T-helper 17 cell (primary cell): ENCODE results near the gene HERPUD2. TPM values are rescaled to one million over a fixed set of nuclear protein-coding genes. Genes with fewer than 3 reads are reported as not detected.

ENCODE experiments used
- ATAC-seq: fragments of 150-1000 bp; cut with Tn5 transposase; 2 replicates; pipeline ENCODE4 v1.10.0; 2021; ENCODE audit warnings: mild to moderate bottlenecking, moderate library complexity
- DNase-seq, 3 donors: peaks; one replicate each; pipeline versions ENCODE4 v3.0.0 to v3.0.0-alpha.2; 2020 to 2021
- H3K9me3 ChIP-seq: one replicate; pipeline ENCODE4 v1.7.0; 2013; ENCODE audit warnings: low read length, mild to moderate bottlenecking; ENCODE audit not compliant: control insufficient read depth, poor library complexity, severe bottlenecking
- H3K27ac Mint-ChIP-seq: one replicate; pipeline ENCODE4 v1.8.0; 2022; ENCODE audit warnings: mild to moderate bottlenecking, moderate library complexity, mixed read lengths
- H3K27me3 Mint-ChIP-seq: one replicate; pipeline ENCODE4 v1.8.0; 2022; ENCODE audit warnings: mixed read lengths
- H3K36me3 Mint-ChIP-seq: one replicate; pipeline ENCODE4 v1.8.0; 2022; ENCODE audit warnings: low read depth, mixed read lengths
- H3K4me1 Mint-ChIP-seq: one replicate; pipeline ENCODE4 v1.8.0; 2022; ENCODE audit warnings: mild to moderate bottlenecking, mixed read lengths
- H3K4me3 Mint-ChIP-seq: one replicate; pipeline ENCODE4 v1.8.0; 2022; ENCODE audit warnings: mild to moderate bottlenecking, moderate library complexity, mixed read lengths
- total RNA-seq, 4 donors: library from RNA in 2 of 4; stranded (reverse) in 2 of 4; gene quantifications; one replicate each; pipeline ENCODE4 v1.2.3 and lab custom pipeline; 2022 to 2026

The HERPUD2 gene
- total RNA-seq, 2 donors from 2014 or later: 98.3 to 101 TPM

DNA sequence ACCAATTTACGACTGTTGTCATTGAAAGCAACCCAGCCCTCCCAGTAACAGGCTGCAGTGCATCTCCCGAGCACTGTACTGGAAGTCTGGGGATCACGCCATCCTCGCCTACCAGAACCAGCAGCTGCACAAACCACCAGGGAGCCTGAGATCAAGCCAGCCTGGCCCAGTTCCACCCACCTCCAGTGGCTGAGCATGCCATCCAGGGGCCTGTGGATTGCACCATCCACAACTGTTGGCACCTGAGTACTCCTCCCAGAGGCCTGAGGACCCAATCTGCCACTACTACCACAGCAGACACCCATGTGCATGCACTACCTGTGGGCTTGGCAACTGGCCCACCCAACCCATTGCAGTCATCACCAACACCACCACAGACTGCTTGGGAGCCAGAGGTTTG, 44.2 kb downstream of the HERPUD2 start:
- Mint-ChIP-seq H3K27me3 (no peaks in the 10 kb centered on the region), H3K4me1 (peaks cover 56% of the 10 kb centered on the region), H3K4me3 (no peak overlapping the region), H3K27ac (no peak overlapping the region), H3K36me3 (peaks cover 12% of the 10 kb centered on the region)
- DNase-seq (no peak), ATAC-seq (no peak)
- no peaks in the 10 kb centered on the region for H3K9me3 ChIP-seq

DNA sequence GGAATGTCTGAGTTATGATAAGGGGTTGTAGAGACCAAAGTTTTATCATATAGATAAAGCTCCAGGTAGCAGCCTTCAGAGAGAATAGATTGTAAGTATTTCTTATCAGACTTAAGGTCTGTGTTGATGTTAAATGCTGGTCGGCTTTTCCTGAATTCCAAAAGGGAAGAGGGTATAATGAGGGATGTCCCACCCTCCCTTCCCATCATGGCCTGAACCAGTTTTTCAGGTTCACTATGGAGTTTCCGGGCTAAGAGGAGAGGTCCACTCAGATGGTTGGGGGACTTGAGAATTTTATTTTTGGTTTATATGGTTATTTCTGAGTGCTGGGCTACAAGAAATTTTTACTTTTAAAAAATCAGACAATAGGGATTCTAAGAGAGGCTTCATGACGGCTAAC, 45.2 kb downstream of the HERPUD2 start:
- H3K9me3 ChIP-seq: no peaks in the 10 kb centered on the region
- no peaks in the 10 kb centered on the region for H3K27me3 Mint-ChIP-seq
- ATAC-seq (no peak), DNase-seq (no peak)
- H3K36me3 Mint-ChIP-seq: peaks cover 10% of the 10 kb centered on the region
- peak overlapping the region; percentile 75 for H3K27ac Mint-ChIP-seq
- H3K4me3 Mint-ChIP-seq: no peak overlapping the region
- H3K4me1 Mint-ChIP-seq: peaks cover 51% of the 10 kb centered on the region

DNA sequence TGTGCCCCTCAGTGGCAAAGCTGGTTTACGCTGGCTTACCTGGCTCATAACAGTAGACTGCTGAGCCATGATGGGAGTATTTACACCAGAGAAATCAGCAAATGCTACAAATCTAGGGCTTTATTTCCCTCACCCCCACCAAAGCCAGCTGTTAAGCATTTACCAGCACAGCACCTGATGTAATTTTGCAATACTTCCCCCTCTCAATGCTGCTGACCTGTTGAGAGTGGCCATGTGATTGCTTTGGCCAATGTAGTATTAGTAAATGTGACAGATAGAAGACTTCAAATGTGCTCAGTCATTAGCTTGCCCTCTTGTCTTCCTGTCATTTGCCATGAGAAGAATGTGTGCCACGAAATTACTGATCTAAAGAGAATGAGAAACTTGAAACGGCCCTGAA, 46.6 kb downstream of the HERPUD2 start:
- H3K4me1 Mint-ChIP-seq: peaks cover 48% of the 10 kb centered on the region
- H3K9me3 ChIP-seq: no peaks in the 10 kb centered on the region
- H3K27me3 Mint-ChIP-seq: no peaks in the 10 kb centered on the region
- peaks cover 4% of the 10 kb centered on the region for H3K36me3 Mint-ChIP-seq
- no peak for ATAC-seq
- H3K4me3 Mint-ChIP-seq: no peak overlapping the region
- DNase-seq: no peak
- H3K27ac Mint-ChIP-seq: peak overlapping the region; percentile 75

DNA sequence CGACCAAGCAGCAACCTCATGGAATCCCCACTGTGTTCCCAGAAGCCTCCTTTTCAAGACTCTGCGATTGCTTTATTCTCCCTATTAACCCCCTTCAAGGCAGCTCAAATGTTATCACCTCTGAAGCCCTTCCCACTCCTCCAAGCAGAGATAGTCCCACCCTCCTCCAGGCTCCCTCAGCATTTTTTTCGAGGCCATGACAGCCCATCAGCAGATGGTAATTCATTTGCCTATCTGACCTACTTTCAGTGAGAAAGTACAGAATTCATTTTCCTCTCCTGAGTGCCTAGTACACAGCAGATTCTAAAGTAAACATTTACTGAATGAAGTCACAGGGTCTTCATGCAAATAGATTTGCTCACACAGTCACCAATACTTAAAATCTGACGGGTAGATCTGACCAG, 47.8 kb downstream of the HERPUD2 start:
- peak overlapping the region; percentile 25 for H3K4me3 Mint-ChIP-seq

DNA sequence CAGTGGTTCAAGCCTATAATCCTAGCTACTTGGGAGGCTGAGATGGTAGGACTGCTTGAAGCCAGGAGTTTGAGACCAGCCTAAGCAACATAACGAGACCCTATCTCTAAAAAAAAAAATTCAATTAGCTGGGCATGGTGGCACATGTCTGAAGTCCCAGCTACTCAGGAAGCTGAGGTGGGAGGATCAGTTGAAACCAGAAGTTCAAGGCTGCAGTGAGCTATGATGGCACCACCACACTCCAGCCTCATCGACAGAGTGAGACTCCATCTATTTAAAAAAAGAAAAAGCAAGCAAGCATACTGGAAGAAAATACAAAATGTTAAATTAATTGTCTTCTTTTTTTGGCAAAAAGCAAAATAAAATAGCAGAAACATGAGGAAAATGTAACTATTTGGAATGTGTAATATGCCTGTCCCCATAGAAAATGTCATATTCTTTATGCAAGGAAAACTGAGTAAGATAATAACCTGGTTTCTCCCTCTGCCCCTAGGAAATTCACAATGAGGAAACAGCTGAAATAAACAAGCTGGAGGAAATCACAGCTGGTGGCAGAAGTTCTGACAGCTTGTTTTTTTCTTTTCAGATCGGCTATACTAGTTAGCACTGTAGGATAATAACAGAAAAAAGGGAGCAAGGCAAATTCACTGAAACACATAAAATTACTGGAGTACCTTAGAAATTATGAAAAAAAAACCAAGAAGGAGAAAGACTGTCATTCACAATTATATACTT, 48.5 kb downstream of the HERPUD2 start:
- peak overlapping the region; percentile 33 for H3K4me3 Mint-ChIP-seq
- peaks cover 6% of the 10 kb centered on the region for H3K36me3 Mint-ChIP-seq
- H3K4me1 Mint-ChIP-seq: peaks cover 53% of the 10 kb centered on the region
- peak overlapping the region; percentile 43 for H3K27ac Mint-ChIP-seq
- DNase-seq (no peak), ATAC-seq (peak; percentile 47)
- H3K9me3 ChIP-seq: no peaks in the 10 kb centered on the region
- H3K27me3 Mint-ChIP-seq: no peaks in the 10 kb centered on the region

More for the DNA sequence above, 47.8 kb downstream of the HERPUD2 start:
- Mint-ChIP-seq H3K27ac (peak overlapping the region; percentile 43), H3K4me1 (peaks cover 48% of the 10 kb centered on the region), H3K27me3 (no peaks in the 10 kb centered on the region), H3K36me3 (peaks cover 6% of the 10 kb centered on the region)
- ATAC-seq: peak; percentile 38
- DNase-seq: no peak
- H3K9me3 ChIP-seq: no peaks in the 10 kb centered on the region

DNA sequence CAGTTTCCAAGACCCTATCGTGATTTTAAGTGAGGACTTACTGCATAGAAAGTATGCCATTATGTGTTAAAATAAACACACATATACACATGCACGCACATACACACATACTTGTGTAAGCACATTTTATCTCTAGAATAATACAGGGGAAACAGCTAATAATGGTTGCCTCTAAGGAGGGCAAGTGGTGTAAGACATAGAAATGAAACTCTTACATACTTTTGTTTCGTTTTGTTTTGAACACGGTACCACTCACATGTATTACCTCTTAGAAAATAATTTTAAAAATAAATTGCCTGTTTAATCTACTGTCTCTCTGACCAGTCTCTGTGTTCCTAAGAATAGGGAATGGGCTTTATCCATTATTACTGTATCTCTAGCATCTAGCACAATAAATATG, 49.2 kb downstream of the HERPUD2 start:
- Mint-ChIP-seq H3K27me3 (no peaks in the 10 kb centered on the region), H3K36me3 (peaks cover 6% of the 10 kb centered on the region), H3K4me1 (peaks cover 52% of the 10 kb centered on the region), H3K4me3 (peak overlapping the region; percentile 44), H3K27ac (no peak overlapping the region)
- H3K9me3 ChIP-seq: no peaks in the 10 kb centered on the region
- ATAC-seq: no peak
- DNase-seq: no peak

DNA sequence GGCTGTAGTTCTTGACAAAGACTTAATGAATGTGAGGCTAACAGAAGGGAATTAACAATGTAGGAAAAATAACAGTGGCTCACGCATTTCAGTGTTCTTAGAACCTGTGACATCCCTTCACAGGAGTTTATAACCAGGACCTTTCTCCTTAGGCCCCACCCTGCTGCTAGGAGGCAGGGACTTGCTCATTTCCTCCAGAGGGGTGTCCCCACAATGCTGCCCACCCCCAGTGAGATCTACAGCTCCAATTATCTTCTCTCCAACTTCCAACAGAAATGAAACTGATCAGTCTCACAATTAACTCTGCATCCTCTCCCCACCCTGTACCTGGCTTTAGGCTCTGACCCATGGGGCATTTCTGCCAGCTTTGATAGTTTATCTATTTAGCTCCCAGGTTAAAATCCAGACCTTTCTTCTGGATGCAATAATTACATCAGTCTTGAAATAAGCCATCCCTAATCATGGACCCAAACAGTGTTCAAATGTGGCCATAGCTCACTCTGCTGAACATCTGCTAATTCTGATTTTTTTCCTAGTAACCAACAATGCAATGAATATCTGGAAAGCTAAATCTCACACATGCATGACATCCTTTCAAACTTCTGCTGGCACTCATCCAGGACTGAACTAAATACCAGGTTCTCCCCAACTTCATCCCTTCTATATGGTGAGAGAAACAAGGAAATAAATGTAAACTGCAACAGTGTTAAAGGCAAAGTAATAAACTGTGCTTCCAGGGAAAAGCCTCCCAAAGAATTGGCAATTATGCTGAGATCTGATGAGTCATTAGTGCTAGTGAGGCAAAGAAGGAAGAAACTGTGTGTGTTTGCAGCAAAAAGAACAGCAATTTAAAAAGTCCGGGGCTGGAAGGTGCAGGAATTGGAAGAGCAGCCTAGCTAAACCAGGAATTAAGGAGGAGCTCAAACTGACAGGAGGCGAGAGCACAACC, 64.6 kb downstream of the HERPUD2 start:
- Mint-ChIP-seq H3K27ac (no peak overlapping the region), H3K4me3 (no peak overlapping the region), H3K4me1 (peaks cover 9% of the 10 kb centered on the region), H3K36me3 (peaks cover 7% of the 10 kb centered on the region), H3K27me3 (no peaks in the 10 kb centered on the region)
- DNase-seq (no peak), ATAC-seq (no peak)
- H3K9me3 ChIP-seq: no peaks in the 10 kb centered on the region

DNA sequence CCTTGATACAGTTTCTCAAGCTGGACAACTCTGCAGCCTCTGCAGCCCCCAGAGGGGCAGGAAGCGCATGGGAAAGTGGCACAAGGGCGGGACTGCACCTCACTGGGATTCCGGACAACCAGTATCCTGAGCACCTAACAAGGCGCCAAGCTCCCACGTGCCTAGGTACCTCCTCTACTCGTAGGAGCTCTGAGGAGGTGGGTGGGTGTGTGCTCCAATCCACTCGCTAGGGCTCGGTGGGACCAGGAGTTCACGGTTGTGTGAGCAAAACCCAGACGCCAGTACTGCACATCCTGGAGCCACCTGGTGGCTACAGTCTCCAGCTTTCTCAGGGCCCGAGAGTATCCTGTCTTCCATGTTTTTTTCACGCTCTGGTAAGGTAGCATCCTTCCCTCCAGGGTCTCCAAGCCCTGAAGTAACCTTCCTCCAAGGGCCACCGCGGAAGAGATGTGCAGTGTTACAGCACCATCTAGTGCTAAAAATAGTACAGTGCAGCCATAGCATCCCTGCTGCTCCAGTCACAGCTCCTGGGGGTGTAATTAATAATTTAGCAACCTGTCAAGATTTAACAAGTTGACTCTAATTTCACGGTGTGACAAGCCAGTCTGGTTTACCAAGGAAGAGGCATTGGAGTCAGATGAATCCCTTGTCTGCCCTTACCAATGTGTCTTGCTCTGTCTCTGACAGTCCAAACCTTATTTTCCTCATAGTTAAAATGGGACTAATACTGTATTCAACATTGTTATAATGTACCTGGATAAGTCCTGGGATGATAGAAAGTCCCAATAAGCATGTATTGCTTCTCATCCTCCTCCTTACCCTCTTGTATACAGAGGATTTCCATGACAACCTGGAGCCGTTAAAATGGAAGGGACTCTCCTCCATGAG, 70.4 kb downstream of the HERPUD2 start:
- H3K27ac Mint-ChIP-seq: no peak overlapping the region

DNA sequence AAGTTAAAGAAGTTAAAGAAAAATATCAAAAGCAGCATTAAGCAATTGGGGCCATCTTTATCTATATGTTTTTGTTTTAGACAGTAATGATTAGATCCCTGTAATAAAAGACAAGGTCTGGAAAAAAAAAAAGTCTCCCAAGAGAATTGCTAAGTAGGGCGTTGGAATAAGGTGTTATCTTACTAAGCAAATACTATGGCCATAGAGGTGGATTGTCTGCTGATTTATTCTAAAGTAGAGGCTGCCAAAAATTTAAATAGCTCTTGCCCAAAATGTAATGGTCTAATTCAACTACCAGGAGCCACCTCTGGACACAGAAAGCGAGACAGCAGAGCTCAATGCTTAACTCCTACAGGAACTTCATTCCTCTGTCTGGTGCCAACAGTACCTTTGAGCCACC, 71.6 kb downstream of the HERPUD2 start:
- H3K9me3 ChIP-seq: no peaks in the 10 kb centered on the region
- Mint-ChIP-seq H3K27ac (no peak overlapping the region), H3K4me3 (no peak overlapping the region), H3K27me3 (no peaks in the 10 kb centered on the region), H3K36me3 (peaks cover 7% of the 10 kb centered on the region), H3K4me1 (peaks cover 14% of the 10 kb centered on the region)
- ATAC-seq (no peak), DNase-seq (no peak)

More for the DNA sequence above, 70.4 kb downstream of the HERPUD2 start:
- H3K36me3 Mint-ChIP-seq: peaks cover 5% of the 10 kb centered on the region
- peak in 1 of 3 donors; percentile 21 for DNase-seq
- peak; percentile 84 for ATAC-seq
- H3K4me1 Mint-ChIP-seq: peaks cover 10% of the 10 kb centered on the region
- H3K27me3 Mint-ChIP-seq: no peaks in the 10 kb centered on the region
- peak overlapping the region; percentile 28 for H3K4me3 Mint-ChIP-seq
- H3K9me3 ChIP-seq: no peaks in the 10 kb centered on the region

DNA sequence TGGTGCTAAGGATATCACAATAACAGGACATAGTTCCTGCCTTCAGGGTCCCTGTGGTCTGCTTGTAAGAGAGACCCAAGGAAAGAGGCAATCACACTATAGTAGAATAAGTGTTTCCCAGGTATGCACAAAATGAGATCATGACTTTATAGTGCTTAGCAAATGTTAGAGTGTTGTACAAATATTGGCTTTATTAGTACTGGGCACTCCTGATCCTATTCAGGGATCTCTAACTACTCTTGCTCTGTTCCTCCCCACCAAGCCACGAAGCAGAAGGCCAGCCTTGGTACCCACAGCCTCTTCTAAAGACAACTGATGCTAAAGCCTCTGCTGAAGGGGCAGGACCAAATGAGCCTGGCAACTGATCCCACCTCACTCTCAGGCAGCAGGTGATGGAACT, 75.1 kb downstream of the HERPUD2 start:
- DNase-seq (no peak), ATAC-seq (no peak)
- no peak overlapping the region for H3K27ac Mint-ChIP-seq
- peaks cover 10% of the 10 kb centered on the region for H3K4me1 Mint-ChIP-seq
- no peaks in the 10 kb centered on the region for H3K27me3 Mint-ChIP-seq
- H3K36me3 Mint-ChIP-seq: peaks cover 9% of the 10 kb centered on the region
- no peaks in the 10 kb centered on the region for H3K9me3 ChIP-seq
- H3K4me3 Mint-ChIP-seq: no peak overlapping the region

DNA sequence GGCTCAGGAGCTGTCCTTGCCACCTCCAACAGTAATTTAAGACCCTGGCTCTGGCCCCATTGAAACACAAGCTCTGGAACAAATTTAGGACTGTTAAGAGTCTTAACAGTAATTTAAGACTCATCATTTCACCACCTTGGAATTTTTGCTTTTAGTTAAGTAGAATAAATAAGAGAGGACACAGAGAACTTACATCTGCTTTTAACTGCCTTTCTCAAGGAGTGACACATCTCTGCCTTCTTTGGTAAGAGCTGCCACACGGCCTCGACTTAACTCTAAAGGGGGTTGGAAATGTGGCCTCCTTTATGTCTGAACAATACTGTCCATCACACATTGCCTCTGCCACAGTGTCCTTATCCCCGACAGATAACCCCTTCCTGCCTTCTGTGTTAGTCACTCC, 77.9 kb downstream of the HERPUD2 start:
- H3K4me3 Mint-ChIP-seq: no peak overlapping the region
- no peak for DNase-seq
- ATAC-seq: no peak
- H3K4me1 Mint-ChIP-seq: peaks cover 7% of the 10 kb centered on the region
- no peaks in the 10 kb centered on the region for H3K9me3 ChIP-seq
- no peak overlapping the region for H3K27ac Mint-ChIP-seq
- peaks cover 9% of the 10 kb centered on the region for H3K36me3 Mint-ChIP-seq
- H3K27me3 Mint-ChIP-seq: no peaks in the 10 kb centered on the region

DNA sequence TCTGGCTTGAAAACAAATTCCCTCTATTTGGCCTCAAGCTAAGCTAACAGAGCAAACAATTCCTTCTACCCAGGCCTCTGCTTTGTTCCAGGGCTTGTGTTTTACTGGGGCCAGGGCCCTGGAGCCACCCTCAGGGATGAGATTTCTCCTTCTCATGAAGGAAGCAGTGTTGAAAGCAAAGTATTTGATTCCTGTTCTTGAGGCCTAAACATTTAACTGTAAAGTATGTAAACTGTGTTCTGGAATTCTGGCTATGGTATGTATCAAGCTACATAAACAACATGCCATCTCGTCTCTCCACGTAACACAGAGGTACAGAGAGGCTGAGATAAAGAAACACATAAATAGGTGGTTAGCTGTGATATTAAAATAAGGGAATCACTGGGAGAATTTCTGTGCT, 81.8 kb downstream of the HERPUD2 start:
- no peaks in the 10 kb centered on the region for H3K4me1 Mint-ChIP-seq
- H3K27ac Mint-ChIP-seq: no peak overlapping the region
- no peaks in the 10 kb centered on the region for H3K27me3 Mint-ChIP-seq
- ATAC-seq (no peak), DNase-seq (no peak)
- peaks cover 9% of the 10 kb centered on the region for H3K36me3 Mint-ChIP-seq
- no peak overlapping the region for H3K4me3 Mint-ChIP-seq
- H3K9me3 ChIP-seq: no peaks in the 10 kb centered on the region

DNA sequence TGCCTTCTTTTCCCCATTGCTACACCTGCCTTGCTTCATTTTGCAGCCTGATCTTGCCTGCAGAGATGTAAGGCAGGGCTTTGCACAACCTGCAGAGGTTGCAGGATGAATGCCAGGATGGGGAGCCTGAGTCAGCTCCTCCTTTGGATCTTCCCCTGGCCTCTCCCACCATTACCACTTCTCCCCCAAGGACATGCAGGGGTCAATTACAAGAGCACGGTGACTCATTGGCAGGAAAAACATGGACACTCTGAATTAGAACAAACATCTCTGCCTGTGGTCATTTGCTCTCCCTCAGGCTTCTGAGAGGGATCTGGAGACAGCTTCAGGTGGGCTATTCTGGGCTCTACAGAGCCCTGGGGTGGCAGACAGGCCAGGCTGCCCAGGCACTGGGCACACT, 89.2 kb downstream of the HERPUD2 start:
- H3K27ac Mint-ChIP-seq: no peak overlapping the region
- DNase-seq: no peak
- H3K4me1 Mint-ChIP-seq: peaks cover 2% of the 10 kb centered on the region
- no peak for ATAC-seq
- H3K36me3 Mint-ChIP-seq: peaks cover 13% of the 10 kb centered on the region
- no peaks in the 10 kb centered on the region for H3K9me3 ChIP-seq
- H3K4me3 Mint-ChIP-seq: no peak overlapping the region
- H3K27me3 Mint-ChIP-seq: no peaks in the 10 kb centered on the region
